Measurements from ENCODE around the gene HSPA14.
"Not testable (repeated sequence)": the region's sequence is repeated elsewhere in the genome, so short reads cannot be mapped to it uniquely, and the experiment has no call there.

Gene HSPA14

DNA sequence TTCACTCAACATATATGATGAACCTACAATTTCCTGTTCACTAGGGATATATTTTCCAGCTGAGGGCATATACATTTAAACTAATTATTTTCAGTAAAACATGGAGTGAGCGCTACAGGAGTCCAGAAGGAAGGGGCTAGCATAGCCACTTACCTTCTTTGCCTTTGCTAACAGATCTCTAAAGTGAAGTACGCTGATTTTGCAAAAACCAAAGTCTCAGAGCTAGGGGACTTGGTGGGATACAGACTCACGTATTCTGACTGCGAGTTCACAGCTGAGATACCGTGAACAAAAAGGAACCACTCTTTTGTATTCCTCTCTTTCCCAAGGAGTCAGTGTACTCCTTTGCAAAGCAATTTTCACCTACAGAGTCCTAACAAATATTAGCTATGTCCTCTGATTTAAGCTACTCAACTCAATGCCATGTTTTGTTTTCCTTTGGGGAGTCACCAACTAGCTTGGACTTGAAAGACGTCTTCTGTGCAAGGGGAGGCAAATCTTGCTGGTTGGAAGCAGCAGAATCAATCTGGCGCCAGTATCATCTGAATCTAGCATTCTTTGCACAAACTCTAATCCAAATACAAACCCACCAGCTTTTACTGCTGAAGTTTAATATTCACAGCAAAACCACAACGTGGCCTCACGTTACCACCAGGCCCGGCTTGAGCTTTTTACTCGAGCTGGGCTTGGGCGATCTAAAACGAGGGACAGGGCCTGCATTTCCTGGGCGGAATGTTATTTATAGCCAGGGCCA is 926 bp upstream of the HSPA14 start:
- no peak for DNase-seq (ENCODE audit: low spot score)

DNA sequence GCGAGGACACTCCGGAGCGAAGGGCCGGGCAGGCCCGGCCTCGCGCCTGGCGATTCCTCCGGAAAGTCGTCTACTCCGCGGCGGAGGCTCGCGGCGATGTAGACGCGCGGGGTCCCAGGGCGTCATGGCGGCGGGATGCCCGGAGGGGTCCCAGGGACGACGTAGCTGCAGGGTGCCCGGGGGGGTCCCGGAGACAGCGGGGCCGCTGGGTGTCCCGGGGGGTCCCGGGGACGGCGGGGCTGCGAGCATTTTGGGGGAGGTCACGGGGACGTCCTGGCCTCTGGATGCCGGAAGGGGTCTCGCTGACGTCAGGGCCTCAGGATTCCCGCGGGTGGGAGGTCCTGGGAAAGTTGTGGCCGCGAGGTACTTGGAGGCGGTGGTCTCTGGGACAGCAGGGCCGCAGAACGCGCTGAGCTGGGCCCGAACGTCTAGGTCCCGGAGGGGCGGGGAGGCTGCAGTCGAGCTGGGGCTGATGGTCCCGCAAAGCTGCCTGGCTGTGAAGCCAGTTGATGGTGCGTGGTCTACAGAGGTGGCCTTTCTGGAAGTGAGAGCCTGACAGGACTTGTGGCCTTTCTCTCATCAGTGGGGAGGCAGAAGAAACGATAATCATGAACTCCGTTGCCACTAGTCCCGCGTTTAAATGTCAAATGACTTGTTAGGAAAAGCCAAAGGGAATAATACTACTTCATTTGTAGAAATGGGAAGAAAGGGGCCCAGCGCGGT is 637 bp downstream of the HSPA14 start:
- peak; percentile 5 for DNase-seq (ENCODE audit: low spot score)

DNA sequence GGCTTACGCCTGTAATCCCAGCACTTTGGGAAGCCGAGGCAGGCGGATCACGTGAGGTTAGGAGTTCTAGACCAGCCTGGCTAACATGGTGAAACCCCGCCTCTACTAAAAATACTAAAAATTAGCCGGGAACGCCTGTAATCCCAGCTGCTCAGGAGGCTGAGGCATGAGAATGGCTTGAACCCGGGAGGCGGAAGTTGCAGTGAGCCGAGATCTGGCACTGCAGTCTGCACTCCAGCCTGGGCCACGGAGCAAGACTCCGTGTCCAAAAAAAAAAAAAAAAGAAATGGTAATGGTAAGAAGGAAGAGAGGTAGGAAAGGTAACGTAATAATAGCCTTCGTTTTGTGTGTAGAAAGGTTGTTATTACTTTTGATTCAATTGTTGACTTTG is 1.2 kb downstream of the HSPA14 start:
- DNase-seq (ENCODE audit: low spot score), result peak; percentile 8

DNA sequence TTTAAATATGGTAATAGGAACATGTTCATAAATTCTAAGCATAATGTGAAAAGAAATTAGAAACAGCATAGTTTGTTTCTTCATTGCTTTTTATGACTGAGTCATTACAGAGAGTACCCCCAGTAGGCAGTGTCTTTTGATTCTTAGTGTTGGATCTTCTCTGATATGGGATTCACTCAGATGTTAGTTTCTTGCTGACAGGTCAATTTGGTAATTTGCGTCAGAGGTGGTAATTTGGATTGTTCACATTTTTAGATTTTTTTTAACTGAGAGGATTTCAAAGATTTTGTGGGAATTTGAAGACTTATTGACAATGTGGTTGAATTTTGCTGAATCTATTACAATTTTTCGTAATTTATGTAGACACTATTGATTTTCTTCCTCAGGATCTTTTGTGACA is 2.1 kb downstream of the HSPA14 start:
- DNase-seq (ENCODE audit: low spot score), result no peak

DNA sequence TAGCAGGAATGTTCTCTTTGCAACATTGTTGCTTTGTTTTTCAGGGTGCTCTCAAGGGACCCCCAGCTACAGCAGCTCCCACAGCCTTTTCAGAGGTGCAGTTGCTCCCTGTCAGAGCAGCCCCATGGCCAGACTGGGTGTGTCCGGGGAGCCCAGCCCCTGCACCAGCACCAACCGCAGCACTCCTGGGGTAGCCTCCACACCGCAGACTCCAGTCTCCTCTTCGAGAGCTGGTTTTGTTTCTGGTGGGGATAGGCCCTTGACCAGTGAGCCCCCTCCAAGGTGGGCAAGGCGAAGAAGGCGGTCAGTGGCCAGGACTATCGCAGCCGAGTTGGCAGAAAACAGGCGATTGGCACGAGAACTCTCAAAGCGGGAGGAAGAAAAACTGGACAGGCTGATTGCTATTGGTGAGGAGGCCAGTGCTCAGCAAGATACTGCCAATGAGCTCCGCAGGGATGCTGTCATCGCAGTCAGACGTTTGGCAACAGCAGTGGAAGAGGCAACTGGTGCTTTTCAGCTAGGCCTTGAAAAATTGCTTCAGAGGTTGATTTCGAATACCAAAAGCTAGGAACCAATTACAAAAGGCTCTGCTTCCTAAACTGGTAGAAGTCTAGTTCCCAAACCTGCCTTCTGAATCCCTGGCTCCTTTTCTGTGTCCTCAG is 5.4 kb downstream of the HSPA14 start:
- no peak for DNase-seq (ENCODE audit: low spot score)

DNA sequence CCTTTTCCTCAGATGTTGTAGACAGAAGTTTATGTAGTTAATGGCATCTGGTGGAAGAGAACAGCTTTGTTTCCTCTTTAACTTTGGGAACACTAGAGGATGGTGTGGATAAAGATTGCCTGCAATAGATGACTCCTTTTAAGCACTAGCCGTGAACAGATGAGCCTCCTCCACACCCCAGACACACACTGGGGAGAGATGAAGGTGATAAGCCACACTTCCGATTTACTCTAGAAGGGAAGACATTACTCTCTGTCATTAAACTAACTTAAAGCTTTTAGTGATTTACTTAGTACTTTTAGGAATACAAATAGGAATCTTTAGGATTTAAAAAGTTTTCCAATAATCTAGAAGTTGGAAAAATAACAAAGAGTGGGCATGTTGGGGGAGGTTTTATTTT is 6.8 kb downstream of the HSPA14 start:
- no peak for DNase-seq (ENCODE audit: low spot score)

DNA sequence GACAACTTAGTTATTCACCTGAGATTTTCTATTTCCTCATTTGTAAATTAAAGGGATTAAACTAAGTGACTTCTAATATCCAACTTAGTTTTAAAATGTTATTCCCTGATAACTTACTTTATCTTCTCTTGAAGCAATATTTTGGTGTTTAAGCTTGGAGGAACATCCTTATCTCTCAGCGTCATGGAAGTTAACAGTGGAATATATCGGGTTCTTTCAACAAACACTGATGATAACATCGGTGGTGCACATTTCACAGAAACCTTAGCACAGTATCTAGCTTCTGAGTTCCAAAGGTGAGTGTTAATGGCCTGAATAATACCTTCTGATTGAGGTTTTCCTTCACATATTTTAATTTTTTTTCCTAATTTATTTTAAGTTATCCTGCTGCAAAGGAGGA is 14.1 kb downstream of the HSPA14 start:
- DNase-seq (ENCODE audit: low spot score), result no peak

DNA sequence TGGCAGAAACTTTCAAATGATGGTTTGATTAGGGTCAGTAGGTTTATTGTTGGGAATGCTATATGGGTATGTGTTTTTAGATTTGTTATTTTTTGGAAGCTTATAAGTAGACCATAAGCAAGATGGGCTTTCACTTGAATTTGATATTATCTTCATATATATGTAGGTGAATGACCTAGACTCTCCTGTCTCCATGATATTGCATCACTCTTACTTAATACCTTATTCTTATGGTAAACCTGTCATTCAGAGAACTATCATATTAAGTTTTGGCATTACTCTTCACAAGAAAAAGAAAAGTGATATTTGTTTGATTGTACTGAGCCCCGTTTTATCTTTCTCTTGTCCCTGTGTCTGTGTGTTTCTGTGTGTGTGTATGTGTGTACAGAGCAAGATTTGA is 17.3 kb downstream of the HSPA14 start:
- no peak for DNase-seq (ENCODE audit: low spot score)

DNA sequence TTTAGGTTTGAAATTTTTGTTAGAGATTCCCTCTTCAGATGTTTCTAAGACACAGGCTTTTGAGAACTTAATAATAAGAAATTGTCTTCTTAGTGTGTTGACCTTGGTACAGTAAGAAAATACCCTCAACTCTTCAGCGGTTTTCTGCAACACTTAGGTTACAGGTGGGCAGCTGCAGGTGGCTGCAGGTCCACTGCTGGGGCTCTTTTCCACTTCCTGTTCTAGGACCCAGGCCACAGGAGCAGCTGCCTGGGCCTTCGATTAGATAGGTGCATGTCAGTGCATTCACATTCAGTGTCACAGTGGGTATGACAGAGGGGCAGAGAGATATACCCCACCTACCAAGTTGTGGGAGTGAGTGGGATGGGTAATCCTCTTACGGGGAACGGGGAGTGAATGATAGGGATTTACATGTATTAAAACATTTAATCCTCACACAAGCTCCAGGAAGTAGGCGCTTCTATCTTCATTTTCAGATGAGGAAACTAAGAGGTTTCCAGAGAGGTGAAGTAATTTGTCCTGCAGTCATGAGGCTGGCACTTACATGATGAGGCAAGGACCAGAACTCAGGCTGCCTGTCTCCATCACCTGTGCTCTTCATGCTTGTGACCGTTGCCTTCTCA is 20.3 kb downstream of the HSPA14 start:
- no peak for DNase-seq (ENCODE audit: low spot score)

DNA sequence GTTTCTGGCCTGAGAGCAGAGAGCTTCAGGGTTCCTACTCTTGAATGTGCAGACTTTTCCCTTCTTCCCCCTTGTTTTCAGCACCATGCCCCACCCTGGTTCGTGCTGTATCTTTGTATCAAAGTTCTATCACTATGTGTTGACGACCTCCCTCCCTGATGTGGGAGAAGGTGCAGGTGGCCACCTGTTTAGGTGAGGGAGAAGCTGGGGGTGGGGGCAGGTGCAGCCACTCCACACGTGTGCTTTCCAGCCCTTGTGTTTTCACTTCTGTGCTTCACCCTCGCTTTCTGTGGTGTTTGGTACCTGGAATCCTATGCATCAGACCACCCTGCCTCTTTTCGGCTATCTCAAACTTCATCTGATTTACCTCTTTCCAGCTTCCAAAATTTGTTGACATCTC is 20.9 kb downstream of the HSPA14 start:
- DNase-seq (ENCODE audit: low spot score), result no peak

DNA sequence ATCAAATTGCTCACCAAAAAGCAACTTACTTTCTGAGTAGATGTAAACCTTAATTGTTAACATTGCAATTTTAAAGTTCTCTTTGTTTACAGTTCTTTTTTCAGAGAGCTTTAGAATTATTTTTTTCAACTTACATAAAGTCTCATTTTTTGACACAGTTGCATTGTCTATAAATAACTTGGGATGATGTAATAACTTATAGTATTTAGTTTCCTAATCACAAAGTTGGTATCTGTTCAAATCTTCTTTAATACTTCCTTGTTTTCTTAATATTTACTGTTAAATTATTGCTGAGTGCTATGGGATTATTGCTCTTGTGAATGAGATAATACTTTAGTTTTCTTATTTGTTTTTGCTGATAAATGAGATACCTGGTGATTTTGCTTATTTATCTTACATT is 21.7 kb downstream of the HSPA14 start:
- DNase-seq (ENCODE audit: low spot score), result no peak

DNA sequence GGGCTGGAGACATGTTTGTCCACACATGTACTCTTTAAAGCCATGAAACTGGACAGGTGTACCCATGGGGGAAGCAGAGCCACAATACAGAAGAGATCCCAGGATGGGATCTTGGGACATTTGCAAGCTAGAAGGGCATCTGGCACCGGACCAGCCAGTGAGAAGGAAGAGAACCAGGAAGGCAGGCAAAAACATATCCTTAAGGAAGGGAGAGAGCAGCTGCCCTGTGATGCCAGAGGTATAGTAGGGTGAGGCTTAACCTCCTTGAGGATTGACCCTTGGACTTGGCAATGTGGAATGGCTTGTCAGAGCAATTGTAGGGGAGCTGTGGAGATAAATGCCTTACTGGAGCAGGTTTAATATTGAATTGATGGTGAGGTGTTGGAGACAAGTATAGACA is 22.7 kb downstream of the HSPA14 start:
- no peak for DNase-seq (ENCODE audit: low spot score)

DNA sequence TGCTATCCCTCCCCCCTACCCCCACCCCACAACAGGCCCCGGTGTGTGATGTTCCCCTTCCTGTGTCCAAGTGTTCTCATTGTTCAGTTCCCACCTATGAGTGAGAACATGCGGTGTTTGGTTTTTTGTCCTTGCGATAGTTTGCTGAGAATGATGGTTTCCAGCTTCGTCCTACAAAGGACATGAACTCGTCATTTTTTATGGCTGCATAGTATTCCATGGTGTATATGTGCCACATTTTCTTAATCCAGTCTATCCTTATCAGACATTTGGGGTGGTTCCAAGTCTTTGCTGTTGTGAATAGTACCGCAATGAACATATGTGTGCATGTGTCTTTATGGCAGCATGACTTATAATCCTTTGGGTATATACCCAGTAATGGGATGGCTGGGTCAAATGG is 26.4 kb downstream of the HSPA14 start:
- not testable (repeated sequence) for DNase-seq (ENCODE audit: low spot score)

DNA sequence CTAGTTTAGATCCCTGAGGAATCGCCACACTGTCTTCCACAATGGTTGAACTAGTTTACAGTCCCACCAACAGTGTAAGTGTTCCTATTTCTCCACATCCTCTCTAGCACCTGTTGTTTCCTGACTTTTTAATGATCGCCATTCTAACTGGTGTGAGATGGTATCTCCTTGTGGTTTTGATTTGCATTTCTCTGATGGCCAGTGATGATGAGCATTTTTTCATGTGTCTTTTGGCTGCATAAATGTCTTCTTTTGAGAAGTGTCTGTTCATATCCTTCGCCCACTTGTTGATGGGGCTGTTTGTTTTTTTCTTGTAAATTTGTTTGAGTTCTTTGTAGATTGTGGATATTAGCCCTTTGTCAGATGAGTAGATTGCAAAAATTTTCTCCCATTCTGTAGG is 26.8 kb downstream of the HSPA14 start:
- not testable (repeated sequence) for DNase-seq (ENCODE audit: low spot score)

DNA sequence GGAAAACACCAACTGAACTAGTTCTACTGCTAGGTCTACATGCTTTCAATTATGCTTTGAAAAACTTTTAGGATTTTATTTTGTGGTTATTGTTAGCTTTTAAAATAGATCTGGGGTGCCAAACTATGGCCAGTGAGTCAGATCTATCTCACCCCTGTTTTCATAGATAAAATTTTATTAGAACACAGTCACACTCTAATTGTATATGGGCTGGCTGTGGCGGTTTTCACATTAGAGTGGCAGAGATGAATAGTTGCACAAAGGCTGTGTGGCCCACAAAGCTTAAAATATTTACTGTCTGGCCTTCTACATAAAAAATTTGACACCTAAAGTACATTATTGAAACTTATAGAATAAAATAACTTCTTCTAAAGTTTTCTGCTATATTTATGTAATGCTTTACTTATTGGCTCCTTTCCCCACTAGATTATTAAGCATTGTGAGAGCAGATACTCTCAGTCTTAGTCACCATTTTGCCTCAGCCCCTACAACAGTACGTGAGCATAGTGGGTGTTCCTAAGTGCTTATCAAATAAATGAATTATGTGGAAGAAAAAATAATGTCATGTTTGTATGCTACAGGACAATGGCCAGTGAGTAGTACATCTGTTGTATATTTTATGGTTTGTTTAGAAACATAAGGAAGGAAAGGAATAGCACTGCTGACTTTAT is 35.1 kb downstream of the HSPA14 start:
- peak; percentile 17 for DNase-seq (ENCODE audit: low spot score)

DNA sequence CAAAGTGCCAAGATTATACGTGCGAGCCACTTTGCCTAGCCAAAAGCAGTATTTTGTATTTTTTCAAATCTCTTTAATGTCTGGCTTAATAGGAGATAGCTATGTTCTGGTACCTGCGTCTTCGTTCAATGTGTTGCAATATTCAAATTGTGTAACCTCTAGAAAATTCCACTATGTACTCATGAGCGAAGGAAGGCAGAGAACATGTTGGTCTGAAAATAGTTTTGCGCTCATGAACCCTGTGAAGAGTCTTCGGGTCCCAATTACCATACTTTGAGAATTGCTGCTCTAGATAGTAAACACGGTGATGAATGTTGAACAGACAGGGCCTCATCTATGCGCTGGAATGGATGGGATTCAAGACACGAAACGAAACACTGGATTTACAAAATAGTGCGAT is 37.8 kb downstream of the HSPA14 start:
- no peak for DNase-seq (ENCODE audit: low spot score)

DNA sequence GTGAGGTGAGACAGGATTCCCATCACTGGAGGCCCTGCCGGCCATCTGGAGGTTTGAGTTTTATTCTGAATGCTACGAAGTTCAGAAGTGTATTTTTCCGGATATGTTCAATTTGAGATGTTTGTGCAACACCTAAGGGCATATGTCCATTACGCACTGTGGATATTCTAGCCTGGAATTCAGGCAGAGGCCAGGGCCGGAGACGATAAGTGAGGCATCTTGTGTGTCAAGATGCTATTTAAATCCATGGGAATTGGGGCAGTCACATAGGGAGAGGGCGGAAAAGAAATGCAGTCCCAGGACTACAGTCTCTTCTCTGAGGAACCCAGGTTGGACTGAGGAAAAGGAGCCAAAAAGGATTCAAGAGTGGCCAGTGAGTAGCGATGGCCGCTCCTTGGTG is 38.7 kb downstream of the HSPA14 start:
- DNase-seq (ENCODE audit: low spot score), result no peak

DNA sequence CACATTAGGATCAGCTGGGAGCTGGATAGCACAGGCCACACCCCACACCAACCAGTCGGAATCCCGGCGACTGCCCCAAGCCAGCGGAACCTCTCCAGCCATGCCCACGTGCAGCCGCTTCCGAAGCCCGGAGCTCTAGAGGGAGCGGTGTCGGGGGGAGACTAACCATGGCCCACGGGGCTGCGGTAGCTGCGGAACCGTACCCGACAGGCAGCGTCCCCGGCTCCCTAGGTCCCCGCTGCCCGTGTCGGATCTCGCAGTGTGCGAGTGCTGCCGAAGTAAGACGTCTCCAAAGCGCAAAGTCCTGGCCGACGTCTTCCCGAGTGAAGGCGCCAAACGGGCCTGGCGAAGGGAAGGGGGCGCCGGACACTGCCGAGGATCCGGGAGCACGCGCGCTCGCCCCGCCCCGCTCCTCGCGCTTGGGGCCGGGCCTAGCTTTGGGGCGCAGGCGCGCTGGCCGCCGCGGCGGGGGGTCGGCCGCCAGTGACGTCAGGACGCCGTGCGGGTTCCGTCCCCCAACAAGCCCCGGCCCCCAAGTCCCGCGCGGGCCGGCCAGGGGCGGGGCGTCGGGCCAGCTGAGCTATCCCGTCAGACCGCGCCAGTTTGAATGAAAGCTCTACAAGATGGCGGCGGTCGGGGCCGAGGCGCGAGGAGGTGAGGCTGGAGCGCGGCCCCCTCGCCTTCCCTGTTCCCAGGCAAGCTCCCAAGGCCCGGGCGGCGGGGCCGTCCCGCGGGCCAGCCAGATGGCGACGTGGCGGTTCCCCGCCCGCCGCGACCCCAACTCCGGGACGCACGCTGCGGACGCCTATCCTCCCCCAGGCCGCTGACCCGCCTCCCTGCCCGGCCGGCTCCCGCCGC is 40.4 kb downstream of the HSPA14 start, which contains the start of gene SUV39H2:
SUV39H2 (plus strand) TSS at position 601 of the 858 bp plus-strand sequence; CDS start at position 624, 23 bp downstream.
- peak; percentile 94 for DNase-seq (ENCODE audit: low spot score)

DNA sequence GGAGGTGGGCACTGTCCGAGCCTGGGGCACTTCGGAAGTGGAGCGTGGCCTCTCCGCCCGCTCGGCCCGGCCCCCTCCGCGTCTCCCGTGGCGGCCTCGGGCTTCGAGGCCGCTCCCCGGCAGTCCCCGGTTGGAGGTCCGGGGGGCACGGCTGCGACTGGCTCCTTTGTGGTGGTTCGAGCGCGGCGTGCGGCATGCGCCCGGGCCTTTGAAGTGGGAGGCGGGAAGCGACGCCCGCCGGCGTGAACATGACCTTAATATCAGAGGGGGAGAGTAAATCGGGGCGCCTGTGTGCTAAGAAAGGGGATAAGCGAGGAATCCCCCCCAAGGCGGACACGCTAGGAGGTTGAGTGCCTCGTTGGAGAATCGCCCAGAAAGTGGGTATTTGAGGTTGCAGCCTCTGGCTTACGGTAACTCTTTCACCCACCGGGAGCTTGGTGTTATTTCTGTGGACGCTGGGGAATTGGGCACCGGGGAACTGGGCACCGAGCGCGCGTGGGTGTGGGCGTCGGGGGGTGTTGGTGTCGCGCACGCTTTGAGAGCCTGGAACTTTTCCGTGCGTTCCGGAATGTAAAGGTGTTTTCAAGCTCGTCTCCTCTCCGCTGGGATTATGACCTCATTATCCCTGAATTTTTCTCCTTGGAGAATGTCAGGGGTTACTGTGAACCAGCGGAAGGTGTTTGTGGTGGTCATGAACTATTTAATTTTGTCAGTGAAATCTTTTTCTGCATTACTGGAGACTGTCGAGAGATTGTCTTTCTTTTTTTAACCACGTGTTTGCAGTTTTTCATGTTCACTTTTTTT is 41.2 kb downstream of the HSPA14 start:
- DNase-seq (ENCODE audit: low spot score), result peak; percentile 17

DNA sequence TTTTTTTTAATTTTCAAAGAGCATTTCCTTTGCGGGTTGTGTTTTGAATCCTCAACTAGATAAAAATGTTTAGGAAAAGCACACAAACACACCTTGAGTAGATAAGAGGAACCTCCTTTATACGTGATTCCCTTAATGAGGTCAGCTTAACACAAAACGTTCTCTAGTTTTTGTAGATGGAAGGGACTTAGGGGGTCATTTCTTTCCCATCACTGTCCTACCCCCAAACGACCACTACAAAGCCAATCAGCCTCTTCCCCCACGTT is 41.8 kb downstream of the HSPA14 start:
- no peak for DNase-seq (ENCODE audit: low spot score)

DNA sequence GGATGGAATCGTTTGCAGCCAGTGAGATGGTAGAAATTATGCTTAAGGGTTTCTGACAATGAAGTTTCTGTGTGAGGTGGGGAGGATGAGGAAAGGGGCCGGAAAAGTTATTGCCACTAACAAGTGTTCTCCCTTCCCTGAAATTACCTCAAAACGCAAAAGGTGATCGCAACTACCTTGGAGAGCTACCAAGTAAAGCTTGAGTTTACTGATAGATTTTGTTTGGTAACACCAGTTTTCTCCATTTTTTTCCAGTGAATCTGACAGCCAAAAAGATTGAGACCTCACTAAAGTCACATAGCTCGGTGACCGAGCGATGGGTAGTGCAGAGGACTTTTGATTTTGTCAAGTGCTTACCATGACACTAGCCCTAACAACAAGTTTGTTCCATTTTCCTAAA is 42.1 kb downstream of the HSPA14 start:
- no peak for DNase-seq (ENCODE audit: low spot score)

All from activated CD4-positive, alpha-beta T cell treated with anti-CD3 and anti-CD28 coated beads, Interleukin-2, Interleukin-4, amounts not matched to agents 100 ng/mL and 50 ng/mL, durations not matched to agents 16 hours and 8 hours (primary cell).